DND-41 (cell line): ENCODE measurements around the gene ZEB1.
A peak's percentile ranks its signal among the peaks of the same experiment; 100 is the strongest.
"Not testable (repeated sequence)": the region's sequence is repeated elsewhere in the genome, so short reads cannot be mapped to it uniquely, and the experiment has no call there.

ENCODE experiments used
- ATAC-seq: fragments of 200-7000 bp; cut with Tn5 transposase; 3 replicates; pipeline ENCODE4 v1.9.1; 2021; ENCODE audit warnings: low read depth; ENCODE audit not compliant: insufficient read depth
- DNase-seq: peaks from one replicate; pipeline ENCODE4 v3.0.0-alpha.2; 2020
- H2AFZ ChIP-seq: 2 replicates; pipeline ENCODE4 v1.6.0; 2012; ENCODE audit warnings: low read depth, low read length
- H3K27ac ChIP-seq: 2 replicates; pipeline ENCODE4 v1.5.1; 2012; ENCODE audit warnings: low read length, inconsistent platforms
- H3K27me3 ChIP-seq: fragments of 200-600 bp; sonication (generic); 2 replicates; pipeline ENCODE4 v1.6.0; 2012; ENCODE audit warnings: low read length, mild to moderate bottlenecking, inconsistent platforms; ENCODE audit not compliant: insufficient read depth, poor library complexity
- H3K36me3 ChIP-seq: 2 replicates; pipeline ENCODE4 v1.5.1; 2012; ENCODE audit warnings: low read length, inconsistent platforms; ENCODE audit not compliant: insufficient read depth
- H3K4me1 ChIP-seq: 2 replicates; pipeline ENCODE4 v1.5.1; 2012; ENCODE audit warnings: mild to moderate bottlenecking, low read length; ENCODE audit not compliant: insufficient read depth
- H3K4me2 ChIP-seq: 2 replicates; pipeline ENCODE4 v1.6.0; 2012; ENCODE audit warnings: mild to moderate bottlenecking, moderate library complexity, low read length, inconsistent platforms; ENCODE audit not compliant: insufficient read depth
- H3K4me3 ChIP-seq, 2 experiments: fragments of 200-600 bp in 1 of 2; shearing (Covaris generic) in 1 of 2; 2 replicates each; pipeline ENCODE4 v1.5.1; 2012 to 2016; ENCODE audit warnings: inconsistent platforms in 2 of 2, low read length in 2 of 2, mild to moderate bottlenecking in 2 of 2, low read depth in 1 of 2, moderate library complexity in 1 of 2
- H3K79me2 ChIP-seq: 2 replicates; pipeline ENCODE4 v1.6.0; 2012; ENCODE audit warnings: low read length, inconsistent platforms; ENCODE audit not compliant: insufficient read depth
- H3K9ac ChIP-seq: 2 replicates; pipeline ENCODE4 v1.6.0; 2012; ENCODE audit warnings: low read depth, mild to moderate bottlenecking, inconsistent platforms, low read length, moderate library complexity
- H3K9me3 ChIP-seq: 2 replicates; pipeline ENCODE4 v1.5.1; 2012; ENCODE audit warnings: low read length, moderate library complexity, mild to moderate bottlenecking, inconsistent platforms; ENCODE audit not compliant: insufficient read depth, severe bottlenecking
- H4K20me1 ChIP-seq: 2 replicates; pipeline ENCODE4 v1.6.0; 2012; ENCODE audit warnings: low read length; ENCODE audit not compliant: insufficient read depth
- CTCF ChIP-seq: IDR thresholded peaks from 2 replicates; pipeline ENCODE4 v1.5.1; 2012; ENCODE audit warnings: borderline replicate concordance, low read length, moderate library complexity, mild to moderate bottlenecking; ENCODE audit not compliant: poor library complexity, severe bottlenecking; ENCODE audit errors: extremely low read depth
- EZH2 ChIP-seq: IDR thresholded peaks from 3 replicates; pipeline ENCODE4 v1.6.1; 2012; ENCODE audit warnings: borderline replicate concordance, low read depth, mild to moderate bottlenecking, moderate library complexity, low read length, inconsistent platforms; ENCODE audit not compliant: severe bottlenecking

Gene ZEB1

GRCh38 chr10:31557854-31558253, 238.8 kb downstream of the ZEB1 start:
- no peaks in the 10 kb centered on the region for H3K79me2 ChIP-seq
- H3K4me3 ChIP-seq: no peak overlapping the region
- TF ChIP-seq CTCF (no peak), EZH2 (no peak)
- H3K27ac ChIP-seq: no peak overlapping the region
- H3K9me3 ChIP-seq: peaks cover 27% of the 10 kb centered on the region
- no peaks in the 10 kb centered on the region for H3K27me3 ChIP-seq
- H3K4me2 ChIP-seq: no peak overlapping the region
- DNase-seq (no peak), ATAC-seq (no peak)
- no peak overlapping the region for H3K9ac ChIP-seq
- no peaks in the 10 kb centered on the region for H3K4me1 ChIP-seq
- H3K36me3 ChIP-seq: no peaks in the 10 kb centered on the region
- H4K20me1 ChIP-seq: no peaks in the 10 kb centered on the region
- no peak overlapping the region for H2AFZ ChIP-seq

- H3K27me3 ChIP-seq, H4K20me1 ChIP-seq, H3K4me3 ChIP-seq, H3K36me3 ChIP-seq, H3K4me2 ChIP-seq, H2AFZ ChIP-seq, H3K9ac ChIP-seq, H3K27ac ChIP-seq, DNase-seq, ATAC-seq, H3K4me1 ChIP-seq, H3K9me3 ChIP-seq, H3K79me2 ChIP-seq: not testable (repeated sequence)
These were observed 249.3 kb downstream of the ZEB1 start for GRCh38 chr10:31568252-31568861.

GRCh38 chr10:31574577-31574976, 255.6 kb downstream of the ZEB1 start:
- Histone ChIP-seq H3K4me1 (no peaks in the 10 kb centered on the region), H3K9me3 (no peaks in the 10 kb centered on the region), H3K4me3 (no peak overlapping the region), H3K9ac (no peak overlapping the region), H3K27me3 (no peaks in the 10 kb centered on the region), H3K79me2 (no peaks in the 10 kb centered on the region), H4K20me1 (no peaks in the 10 kb centered on the region), H3K4me2 (no peak overlapping the region), H3K36me3 (no peaks in the 10 kb centered on the region), H3K27ac (no peak overlapping the region), H2AFZ (no peak overlapping the region)
- TF ChIP-seq CTCF (no peak), EZH2 (no peak)
- ATAC-seq: no peak
- no peak for DNase-seq

GRCh38 chr10:31578181-31578852, 259.3 kb downstream of the ZEB1 start:
- no peak overlapping the region for H3K27ac ChIP-seq
- H2AFZ ChIP-seq: no peak overlapping the region

More at GRCh38 chr10:31578181-31578852, 259.3 kb downstream of the ZEB1 start:
- no peak overlapping the region for H3K9ac ChIP-seq
- TF ChIP-seq EZH2 (no peak), CTCF (peak; percentile 6)
- ATAC-seq (peak; percentile 90), DNase-seq (peak; percentile 46)
- no peaks in the 10 kb centered on the region for H3K9me3 ChIP-seq
- H3K79me2 ChIP-seq: no peaks in the 10 kb centered on the region
- H3K4me1 ChIP-seq: no peaks in the 10 kb centered on the region
- H3K4me2 ChIP-seq: no peak overlapping the region
- H3K4me3 ChIP-seq: no peak overlapping the region
- H4K20me1 ChIP-seq: no peaks in the 10 kb centered on the region
- H3K36me3 ChIP-seq: no peaks in the 10 kb centered on the region
- H3K27me3 ChIP-seq: no peaks in the 10 kb centered on the region
